Measurements from ENCODE around the gene CFAP54. TPM values are rescaled to one million over a fixed set of nuclear protein-coding genes. Genes with fewer than 3 reads are reported as not detected.
"Not testable (repeated sequence)": the region's sequence is repeated elsewhere in the genome, so short reads cannot be mapped to it uniquely, and the experiment has no call there.

The CFAP54 gene
- polyA plus RNA-seq, 4 donors, result 0.10 to 0.31 TPM; not detected in 2

GRCh38 chr12:96652870-96653269, 163.5 kb downstream of the CFAP54 start:
- no peak overlapping the region for H3K27ac ChIP-seq (ENCODE audit: low read depth in 1 of 3, low read length in 2 of 3)
- H3K27me3 ChIP-seq (ENCODE audit: control insufficient read depth in 3 of 3, insufficient read depth in 3 of 3, low read length in 3 of 3), result no peaks in the 10 kb centered on the region
- H3K4me1 ChIP-seq (ENCODE audit: control insufficient read depth in 3 of 3, insufficient read depth in 2 of 3, low read depth in 1 of 3, low read length in 2 of 3), result no peaks in the 10 kb centered on the region
- 34 to 53% (median 50%) methylated on average over 2 of the region's 2 CpGs for WGBS, 3 donors
- DNase-seq, result no peak
- no peaks in the 10 kb centered on the region for H3K9me3 ChIP-seq (ENCODE audit: control insufficient read depth in 2 of 2, insufficient read depth in 1 of 2, low read depth in 1 of 2, low read length in 1 of 2)
- no peak overlapping the region for H3K4me3 ChIP-seq (ENCODE audit: low read depth in 1 of 3, low read length in 3 of 3)
- FAIRE-seq, result no peak
- no peaks in the 10 kb centered on the region for H3K36me3 ChIP-seq (ENCODE audit: control insufficient read depth in 3 of 3, insufficient read depth in 2 of 3, low read depth in 1 of 3, low read length in 3 of 3)

- Histone ChIP-seq H3K27ac (ENCODE audit: low read depth in 1 of 3, low read length in 2 of 3) (no peak overlapping the region), H3K27me3 (ENCODE audit: control insufficient read depth in 3 of 3, insufficient read depth in 3 of 3, low read length in 3 of 3) (no peaks in the 10 kb centered on the region), H3K36me3 (ENCODE audit: control insufficient read depth in 3 of 3, insufficient read depth in 2 of 3, low read depth in 1 of 3, low read length in 3 of 3) (no peaks in the 10 kb centered on the region), H3K4me1 (ENCODE audit: control insufficient read depth in 3 of 3, insufficient read depth in 2 of 3, low read depth in 1 of 3, low read length in 2 of 3) (no peaks in the 10 kb centered on the region), H3K4me3 (ENCODE audit: low read depth in 1 of 3, low read length in 3 of 3) (no peak overlapping the region), H3K9me3 (ENCODE audit: control insufficient read depth in 2 of 2, insufficient read depth in 1 of 2, low read depth in 1 of 2, low read length in 1 of 2) (no peaks in the 10 kb centered on the region)
- no peak for DNase-seq
- WGBS, 3 donors, result 67 to 92% (median 72%) methylated on average over 1 of the region's 1 CpG
- no peak for FAIRE-seq
Measured at GRCh38 chr12:96658075-96658474, 168.7 kb downstream of the CFAP54 start.

- FAIRE-seq, result no peak
- DNase-seq, result no peak
- Histone ChIP-seq H3K27ac (ENCODE audit: low read depth in 1 of 3, low read length in 2 of 3) (no peak overlapping the region), H3K4me3 (ENCODE audit: low read depth in 1 of 3, low read length in 3 of 3) (no peak overlapping the region), H3K27me3 (ENCODE audit: control insufficient read depth in 3 of 3, insufficient read depth in 3 of 3, low read length in 3 of 3) (no peaks in the 10 kb centered on the region), H3K4me1 (ENCODE audit: control insufficient read depth in 3 of 3, insufficient read depth in 2 of 3, low read depth in 1 of 3, low read length in 2 of 3) (no peaks in the 10 kb centered on the region), H3K9me3 (ENCODE audit: control insufficient read depth in 2 of 2, insufficient read depth in 1 of 2, low read depth in 1 of 2, low read length in 1 of 2) (peaks cover 0 to 5% of the 10 kb centered on the region in 2 donors), H3K36me3 (ENCODE audit: control insufficient read depth in 3 of 3, insufficient read depth in 2 of 3, low read depth in 1 of 3, low read length in 3 of 3) (no peaks in the 10 kb centered on the region)
- WGBS, 3 donors, result 84 to 88% (median 85%) methylated on average over 4 of the region's 4 CpGs
Measured at GRCh38 chr12:96669786-96670185, 180.4 kb downstream of the CFAP54 start.

GRCh38 chr12:96670334-96670899, 181.0 kb downstream of the CFAP54 start:
- DNase-seq (no peak), FAIRE-seq (no peak)
- 60 to 68% (median 66%) methylated on average over 3 of the region's 3 CpGs for WGBS, 3 donors
- Histone ChIP-seq H3K36me3 (ENCODE audit: control insufficient read depth in 3 of 3, insufficient read depth in 2 of 3, low read depth in 1 of 3, low read length in 3 of 3) (no peaks in the 10 kb centered on the region), H3K27me3 (ENCODE audit: control insufficient read depth in 3 of 3, insufficient read depth in 3 of 3, low read length in 3 of 3) (no peaks in the 10 kb centered on the region), H3K4me3 (ENCODE audit: low read depth in 1 of 3, low read length in 3 of 3) (no peak overlapping the region), H3K27ac (ENCODE audit: low read depth in 1 of 3, low read length in 2 of 3) (no peak overlapping the region), H3K4me1 (ENCODE audit: control insufficient read depth in 3 of 3, insufficient read depth in 2 of 3, low read depth in 1 of 3, low read length in 2 of 3) (no peaks in the 10 kb centered on the region), H3K9me3 (ENCODE audit: control insufficient read depth in 2 of 2, insufficient read depth in 1 of 2, low read depth in 1 of 2, low read length in 1 of 2) (peaks cover 0 to 5% of the 10 kb centered on the region in 2 donors)

- not testable (repeated sequence) for DNase-seq; H3K27me3 ChIP-seq (ENCODE audit: control insufficient read depth in 3 of 3, insufficient read depth in 3 of 3, low read length in 3 of 3); H3K9me3 ChIP-seq (ENCODE audit: control insufficient read depth in 2 of 2, insufficient read depth in 1 of 2, low read depth in 1 of 2, low read length in 1 of 2); H3K4me1 ChIP-seq (ENCODE audit: control insufficient read depth in 3 of 3, insufficient read depth in 2 of 3, low read depth in 1 of 3, low read length in 2 of 3); H3K4me3 ChIP-seq (ENCODE audit: low read depth in 1 of 3, low read length in 3 of 3); H3K36me3 ChIP-seq (ENCODE audit: control insufficient read depth in 3 of 3, insufficient read depth in 2 of 3, low read depth in 1 of 3, low read length in 3 of 3); H3K27ac ChIP-seq (ENCODE audit: low read depth in 1 of 3, low read length in 2 of 3); FAIRE-seq
- WGBS, 3 donors, result 86 to 90% (median 88%) methylated on average over 3 of the region's 3 CpGs
Measured at GRCh38 chr12:96675519-96675918, 186.1 kb downstream of the CFAP54 start.

- FAIRE-seq (no peak), DNase-seq (no peak)
- no peaks in the 10 kb centered on the region for H3K4me1 ChIP-seq (ENCODE audit: control insufficient read depth in 3 of 3, insufficient read depth in 2 of 3, low read depth in 1 of 3, low read length in 2 of 3)
- H3K27ac ChIP-seq (ENCODE audit: low read depth in 1 of 3, low read length in 2 of 3), result no peak overlapping the region
- H3K36me3 ChIP-seq (ENCODE audit: control insufficient read depth in 3 of 3, insufficient read depth in 2 of 3, low read depth in 1 of 3, low read length in 3 of 3), result no peaks in the 10 kb centered on the region
- no peak overlapping the region for H3K4me3 ChIP-seq (ENCODE audit: low read depth in 1 of 3, low read length in 3 of 3)
- no peaks in the 10 kb centered on the region for H3K27me3 ChIP-seq (ENCODE audit: control insufficient read depth in 3 of 3, insufficient read depth in 3 of 3, low read length in 3 of 3)
- WGBS, 3 donors, result 81 to 100% (median 90%) methylated on average over 1 of the region's 1 CpG
- H3K9me3 ChIP-seq (ENCODE audit: control insufficient read depth in 2 of 2, insufficient read depth in 1 of 2, low read depth in 1 of 2, low read length in 1 of 2), result no peaks in the 10 kb centered on the region
Measured at GRCh38 chr12:96677363-96677762, 188.0 kb downstream of the CFAP54 start.

GRCh38 chr12:96687719-96688118, 198.3 kb downstream of the CFAP54 start:
- H3K27ac ChIP-seq (ENCODE audit: low read depth in 1 of 3, low read length in 2 of 3), result no peak overlapping the region
- no peak overlapping the region for H3K4me3 ChIP-seq (ENCODE audit: low read depth in 1 of 3, low read length in 3 of 3)
- no peak for FAIRE-seq
- no peak for DNase-seq
- H3K27me3 ChIP-seq (ENCODE audit: control insufficient read depth in 3 of 3, insufficient read depth in 3 of 3, low read length in 3 of 3), result no peaks in the 10 kb centered on the region
- no peaks in the 10 kb centered on the region for H3K36me3 ChIP-seq (ENCODE audit: control insufficient read depth in 3 of 3, insufficient read depth in 2 of 3, low read depth in 1 of 3, low read length in 3 of 3)
- H3K9me3 ChIP-seq (ENCODE audit: control insufficient read depth in 2 of 2, insufficient read depth in 1 of 2, low read depth in 1 of 2, low read length in 1 of 2), result no peaks in the 10 kb centered on the region
- H3K4me1 ChIP-seq (ENCODE audit: control insufficient read depth in 3 of 3, insufficient read depth in 2 of 3, low read depth in 1 of 3, low read length in 2 of 3), result no peaks in the 10 kb centered on the region
- WGBS, 3 donors, result 55 to 60% (median 57%) methylated on average over 4 of the region's 4 CpGs

- no peaks in the 10 kb centered on the region for H3K27me3 ChIP-seq (ENCODE audit: control insufficient read depth in 3 of 3, insufficient read depth in 3 of 3, low read length in 3 of 3)
- no peak overlapping the region for H3K27ac ChIP-seq (ENCODE audit: low read depth in 1 of 3, low read length in 2 of 3)
- H3K36me3 ChIP-seq (ENCODE audit: control insufficient read depth in 3 of 3, insufficient read depth in 2 of 3, low read depth in 1 of 3, low read length in 3 of 3), result no peaks in the 10 kb centered on the region
- 69 to 79% (median 75%) methylated on average over 5 of the region's 5 CpGs for WGBS, 3 donors
- FAIRE-seq (no peak), DNase-seq (no peak)
- no peaks in the 10 kb centered on the region for H3K4me1 ChIP-seq (ENCODE audit: control insufficient read depth in 3 of 3, insufficient read depth in 2 of 3, low read depth in 1 of 3, low read length in 2 of 3)
- H3K4me3 ChIP-seq (ENCODE audit: low read depth in 1 of 3, low read length in 3 of 3), result no peak overlapping the region
- peaks cover 0 to 5% of the 10 kb centered on the region in 2 donors for H3K9me3 ChIP-seq (ENCODE audit: control insufficient read depth in 2 of 2, insufficient read depth in 1 of 2, low read depth in 1 of 2, low read length in 1 of 2)
Measured at GRCh38 chr12:96698521-96698920, 209.1 kb downstream of the CFAP54 start.

- Histone ChIP-seq H3K4me1 (ENCODE audit: control insufficient read depth in 3 of 3, insufficient read depth in 2 of 3, low read depth in 1 of 3, low read length in 2 of 3) (no peaks in the 10 kb centered on the region), H3K36me3 (ENCODE audit: control insufficient read depth in 3 of 3, insufficient read depth in 2 of 3, low read depth in 1 of 3, low read length in 3 of 3) (no peaks in the 10 kb centered on the region), H3K27ac (ENCODE audit: low read depth in 1 of 3, low read length in 2 of 3) (no peak overlapping the region), H3K9me3 (ENCODE audit: control insufficient read depth in 2 of 2, insufficient read depth in 1 of 2, low read depth in 1 of 2, low read length in 1 of 2) (peaks cover 0 to 5% of the 10 kb centered on the region in 2 donors), H3K27me3 (ENCODE audit: control insufficient read depth in 3 of 3, insufficient read depth in 3 of 3, low read length in 3 of 3) (no peaks in the 10 kb centered on the region), H3K4me3 (ENCODE audit: low read depth in 1 of 3, low read length in 3 of 3) (no peak overlapping the region)
- 78 to 91% (median 83%) methylated on average over 8 of the region's 8 CpGs for WGBS, 3 donors
- FAIRE-seq, result no peak
- DNase-seq, result peak in 1 of 2 donors; percentile 55
Measured at GRCh38 chr12:96698965-96699364, 209.6 kb downstream of the CFAP54 start.

All from small intestine (tissue), 7 donors.